ENCODE data around the gene CD80.

GRCh38 chr3:119592861-119593260, 33.4 kb upstream of the CD80 start:
- TF ChIP-seq CTCF (IDR thresholded peaks at IDR 0.05; ENCODE audit: low read depth, low read length): no peak
- no peak for TF ChIP-seq POLR2A (IDR thresholded peaks at IDR 0.05; ENCODE audit: extremely low read depth, insufficient read length)
- no peak for TF ChIP-seq MAX (IDR thresholded peaks at IDR 0.05; ENCODE audit: low read depth, low read length)
